Measurements from ENCODE around the gene SLMAP.

SLMAP gene

GRCh38 chr3:57785446-57785845, 29.3 kb downstream of the SLMAP start:
- TF ChIP-seq SPI1 (IDR thresholded peaks at IDR 0.05; ENCODE audit: borderline replicate concordance, low read depth) (peak; percentile 74), CTCF (IDR thresholded peaks at IDR 0.05; ENCODE audit: insufficient read depth, low read length) (no peak)
- Histone ChIP-seq H3K27me3 (ENCODE audit: insufficient read depth, poor library complexity, severe bottlenecking) (no peaks in the 10 kb centered on the region), H3K27ac (replicated peaks) (peak overlapping the region; percentile 54), H3K4me3 (replicated peaks; ENCODE audit: insufficient read depth, low read length) (no peak overlapping the region)
- DNase-seq (ENCODE audit: low read depth in 1 of 2, low spot score in 1 of 2): no peak

- H3K27me3 ChIP-seq (ENCODE audit: insufficient read depth, poor library complexity, severe bottlenecking): no peaks in the 10 kb centered on the region
- H3K4me3 ChIP-seq (replicated peaks; ENCODE audit: insufficient read depth, low read length): no peak overlapping the region
- no peak overlapping the region for H3K27ac ChIP-seq (replicated peaks)
- TF ChIP-seq GABPA (IDR thresholded peaks at IDR 0.05; ENCODE audit: low read depth) (no peak), REST (IDR thresholded peaks at IDR 0.05; ENCODE audit: insufficient replicate concordance, low read depth) (no peak), CTCF (IDR thresholded peaks at IDR 0.05; ENCODE audit: insufficient read depth, low read length) (no peak)
- no peak for DNase-seq (ENCODE audit: low read depth in 1 of 2, low spot score in 1 of 2)
These were observed 31.9 kb downstream of the SLMAP start for GRCh38 chr3:57787867-57788623.

- no peak for TF ChIP-seq REST (IDR thresholded peaks at IDR 0.05; ENCODE audit: insufficient replicate concordance, low read depth)
- no peak for TF ChIP-seq POLR2AphosphoS5 (IDR thresholded peaks at IDR 0.05; ENCODE audit: low read depth)
- no peak for TF ChIP-seq CTCF (IDR thresholded peaks at IDR 0.05; ENCODE audit: insufficient read depth, low read length)
- TF ChIP-seq GABPA (IDR thresholded peaks at IDR 0.05; ENCODE audit: low read depth): no peak
- no peak for TF ChIP-seq SPI1 (IDR thresholded peaks at IDR 0.05; ENCODE audit: borderline replicate concordance, low read depth)
- H3K27ac ChIP-seq (replicated peaks): no peak overlapping the region
- H3K4me3 ChIP-seq (replicated peaks; ENCODE audit: insufficient read depth, low read length): no peak overlapping the region
- DNase-seq (ENCODE audit: low read depth in 1 of 2, low spot score in 1 of 2): no peak
- H3K27me3 ChIP-seq (ENCODE audit: insufficient read depth, poor library complexity, severe bottlenecking): no peaks in the 10 kb centered on the region
These were observed 32.5 kb downstream of the SLMAP start for GRCh38 chr3:57788624-57789018.

GRCh38 chr3:57791245-57791644, 35.1 kb downstream of the SLMAP start:
- Histone ChIP-seq H3K4me3 (replicated peaks; ENCODE audit: insufficient read depth, low read length) (no peak overlapping the region), H3K27ac (replicated peaks) (peak overlapping the region; percentile 67)
- DNase-seq (ENCODE audit: low read depth in 1 of 2, low spot score in 1 of 2): peak; percentile 37 to 74

More at GRCh38 chr3:57791245-57791644, 35.1 kb downstream of the SLMAP start:
- no peak for TF ChIP-seq CTCF (IDR thresholded peaks at IDR 0.05; ENCODE audit: insufficient read depth, low read length)
- no peak for TF ChIP-seq POLR2AphosphoS5 (IDR thresholded peaks at IDR 0.05; ENCODE audit: low read depth)
- TF ChIP-seq SPI1 (IDR thresholded peaks at IDR 0.05; ENCODE audit: borderline replicate concordance, low read depth): peak; percentile 77; the same call in 1 of the 2 replicates
- no peaks in the 10 kb centered on the region for H3K27me3 ChIP-seq (ENCODE audit: insufficient read depth, poor library complexity, severe bottlenecking)

Data from HL-60 (cell line).